ENCODE data around the gene INTS14.
"Not testable (repeated sequence)": the region's sequence is repeated elsewhere in the genome, so short reads cannot be mapped to it uniquely, and the experiment has no call there.

Gene INTS14

DNA sequence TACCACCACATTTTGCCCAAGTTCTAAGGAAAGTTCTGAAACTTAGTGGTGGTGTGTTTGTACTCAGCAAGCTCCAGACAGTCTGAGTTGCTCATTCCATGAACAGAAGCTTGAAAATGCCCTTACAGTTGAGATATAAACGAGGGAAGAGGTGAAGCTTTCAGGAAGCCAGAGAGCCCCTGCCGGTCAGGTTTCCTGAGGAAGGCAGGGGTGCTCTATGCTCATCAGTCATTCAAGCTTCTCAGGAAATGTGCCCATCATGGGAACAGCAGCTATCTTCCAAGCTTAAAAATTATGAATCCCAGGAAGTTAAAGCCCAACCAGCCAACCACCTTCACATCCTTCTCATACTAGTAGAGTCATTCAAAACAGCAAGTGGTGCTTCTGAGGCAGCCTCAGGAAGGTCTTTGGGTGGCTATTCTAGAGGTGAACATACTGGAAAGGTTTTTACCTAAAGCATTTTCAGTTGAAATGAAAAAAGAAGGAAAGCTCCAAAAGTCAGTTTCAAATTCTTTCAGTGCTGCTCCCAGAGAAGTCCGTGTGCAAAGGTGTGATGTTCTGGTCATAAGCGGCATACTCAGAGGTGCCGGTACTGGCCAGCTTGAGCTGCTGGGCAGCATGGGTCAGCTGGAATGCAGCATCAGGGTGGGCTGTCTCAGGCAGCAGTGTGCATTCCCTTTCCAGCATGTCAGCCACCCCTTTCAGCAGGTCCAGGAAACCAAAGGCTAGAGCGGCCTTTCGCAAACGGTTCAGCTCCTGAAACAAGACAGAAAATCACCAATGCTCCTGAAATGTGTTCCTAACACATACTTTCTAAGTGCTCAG, 31.8 kb downstream of the INTS14 start:
- DNase-seq (ENCODE audit: low read depth), result no peak

DNA sequence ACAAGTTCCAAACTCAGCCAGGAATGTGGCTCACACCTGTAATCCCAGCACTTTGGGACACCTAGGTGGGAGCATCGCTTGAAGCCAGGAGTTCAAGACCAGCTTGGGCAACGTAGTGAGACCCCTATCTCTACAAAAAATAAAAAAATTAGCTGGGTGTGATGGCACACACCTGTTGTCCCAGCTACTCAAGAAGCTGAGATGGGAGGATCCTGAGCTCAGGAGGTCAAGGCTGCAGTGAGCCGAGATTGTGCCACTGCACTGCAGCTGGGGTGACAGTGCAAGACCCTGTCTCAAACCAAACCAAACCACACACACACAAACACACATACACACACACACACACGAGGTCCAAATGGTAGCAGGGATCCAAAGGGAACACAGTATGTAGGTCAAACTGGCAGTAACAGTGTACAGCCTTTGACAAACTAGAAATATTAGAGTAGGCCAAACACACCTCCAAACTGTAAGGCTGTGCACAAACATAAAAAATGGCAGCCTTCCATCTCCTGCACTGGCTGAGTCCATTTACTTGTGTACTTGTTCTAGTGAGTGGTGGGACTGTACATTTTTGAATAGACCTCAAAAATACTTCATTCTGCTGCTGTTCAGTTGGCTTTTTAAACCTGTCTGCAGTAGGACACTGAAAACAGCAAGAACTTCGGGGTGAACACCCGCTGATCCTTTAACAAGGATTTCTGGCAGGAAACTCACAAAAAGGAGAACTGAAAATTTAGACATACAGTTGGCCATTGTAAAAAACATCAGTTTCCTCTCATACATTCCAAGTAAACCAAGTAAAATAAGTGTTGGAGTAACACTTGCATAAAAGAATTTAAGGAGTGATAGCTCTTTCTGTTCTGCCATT, 33.6 kb downstream of the INTS14 start:
- DNase-seq (ENCODE audit: low read depth), result no peak

DNA sequence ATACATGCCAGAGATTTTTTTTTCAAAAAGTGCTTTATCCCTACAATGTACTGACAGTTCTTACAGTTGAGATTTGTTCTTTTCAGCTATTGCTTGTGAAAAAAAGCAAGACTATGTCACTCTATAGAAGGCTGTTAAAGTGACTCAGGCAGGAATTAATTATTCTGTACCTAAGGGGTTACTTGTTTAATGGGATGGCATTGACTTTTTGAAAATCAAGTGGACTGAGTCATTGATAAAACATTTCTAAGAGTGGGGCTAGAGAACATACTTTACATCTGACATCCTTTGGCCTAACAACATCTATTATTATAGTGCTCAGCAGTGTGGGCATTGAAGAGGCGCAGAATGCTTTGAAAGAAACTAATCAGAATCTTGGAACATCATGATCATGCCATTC, 34.3 kb downstream of the INTS14 start:
- no peak for DNase-seq (ENCODE audit: low read depth)

DNA sequence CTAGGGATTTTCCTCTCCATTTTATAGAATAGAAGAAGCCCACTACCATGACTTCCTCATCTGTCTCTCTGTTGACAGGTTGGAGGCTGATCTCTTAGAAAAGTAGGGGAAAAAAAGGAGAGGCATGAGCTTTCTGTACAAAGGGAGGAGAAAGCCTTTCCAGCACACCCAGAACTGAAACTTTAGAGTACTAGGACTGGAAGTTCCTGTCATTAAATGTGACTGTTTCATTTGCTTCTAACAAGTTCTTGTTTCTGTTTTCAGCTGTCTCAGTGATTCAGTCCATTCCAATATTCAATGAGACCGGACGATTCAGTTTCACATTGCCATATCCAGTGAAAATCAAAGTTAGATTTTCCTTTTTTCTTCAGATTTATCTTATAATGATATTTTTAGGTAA, 39.0 kb downstream of the INTS14 start:
- no peak for DNase-seq (ENCODE audit: low read depth)

DNA sequence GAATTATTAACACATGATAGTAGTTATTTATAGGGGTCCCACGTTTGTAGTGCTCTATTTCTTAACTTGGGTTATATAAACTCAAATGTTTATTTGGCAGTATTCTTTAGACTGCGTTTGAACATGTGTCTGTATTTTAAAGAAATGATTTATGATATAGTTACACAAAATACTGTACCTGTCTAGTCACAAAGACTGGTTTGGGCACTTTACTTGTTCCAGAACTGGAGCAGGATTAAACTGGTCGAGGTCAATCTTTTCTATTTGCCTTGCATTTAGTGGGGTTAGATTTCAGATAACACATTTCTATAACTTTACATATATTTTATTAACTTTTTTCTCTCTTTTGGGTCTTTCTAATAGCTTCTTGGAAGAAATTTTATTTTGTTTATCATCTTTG, 41.2 kb downstream of the INTS14 start:
- no peak for DNase-seq (ENCODE audit: low read depth)

DNA sequence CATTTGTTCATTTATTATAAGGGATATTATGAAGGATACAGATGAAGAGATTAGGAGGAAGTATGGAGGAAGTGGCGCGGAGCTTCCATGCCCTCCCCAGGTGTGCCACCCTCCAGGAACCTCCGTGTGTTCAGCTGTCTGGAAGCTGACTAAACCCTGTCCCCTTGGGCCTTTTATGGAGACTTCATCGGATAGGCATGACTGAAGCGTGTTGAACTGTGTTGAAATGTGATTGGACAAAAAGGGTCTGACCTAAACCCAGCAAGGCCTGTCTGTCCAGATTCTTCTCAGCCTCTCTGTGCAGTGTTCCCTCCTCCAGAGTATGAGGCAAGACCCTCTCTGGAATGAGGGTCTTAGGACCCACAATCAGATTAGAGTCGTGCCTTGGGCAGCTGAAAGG, 49.0 kb downstream of the INTS14 start:
- no peak for DNase-seq (ENCODE audit: low read depth)

DNA sequence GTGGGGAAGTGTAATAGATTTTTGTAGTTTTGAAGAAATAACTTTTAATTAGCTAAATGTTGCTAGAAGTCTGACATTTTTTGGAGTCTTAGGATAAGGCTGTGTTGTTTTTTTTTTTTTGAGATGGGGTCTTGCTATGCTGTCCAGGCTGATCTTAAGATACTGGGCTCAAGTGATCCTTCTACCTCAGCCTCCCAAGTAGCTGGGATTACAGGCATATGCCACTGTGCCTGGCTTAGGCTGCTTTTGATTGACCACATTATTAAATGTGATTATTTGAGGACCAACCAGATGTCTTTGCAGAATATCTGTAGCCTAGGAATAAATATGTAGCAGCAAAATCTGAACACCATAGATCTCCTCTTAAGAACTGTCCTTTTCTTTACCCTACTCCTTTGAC, 51.0 kb downstream of the INTS14 start:
- DNase-seq (ENCODE audit: low read depth), result no peak

DNA sequence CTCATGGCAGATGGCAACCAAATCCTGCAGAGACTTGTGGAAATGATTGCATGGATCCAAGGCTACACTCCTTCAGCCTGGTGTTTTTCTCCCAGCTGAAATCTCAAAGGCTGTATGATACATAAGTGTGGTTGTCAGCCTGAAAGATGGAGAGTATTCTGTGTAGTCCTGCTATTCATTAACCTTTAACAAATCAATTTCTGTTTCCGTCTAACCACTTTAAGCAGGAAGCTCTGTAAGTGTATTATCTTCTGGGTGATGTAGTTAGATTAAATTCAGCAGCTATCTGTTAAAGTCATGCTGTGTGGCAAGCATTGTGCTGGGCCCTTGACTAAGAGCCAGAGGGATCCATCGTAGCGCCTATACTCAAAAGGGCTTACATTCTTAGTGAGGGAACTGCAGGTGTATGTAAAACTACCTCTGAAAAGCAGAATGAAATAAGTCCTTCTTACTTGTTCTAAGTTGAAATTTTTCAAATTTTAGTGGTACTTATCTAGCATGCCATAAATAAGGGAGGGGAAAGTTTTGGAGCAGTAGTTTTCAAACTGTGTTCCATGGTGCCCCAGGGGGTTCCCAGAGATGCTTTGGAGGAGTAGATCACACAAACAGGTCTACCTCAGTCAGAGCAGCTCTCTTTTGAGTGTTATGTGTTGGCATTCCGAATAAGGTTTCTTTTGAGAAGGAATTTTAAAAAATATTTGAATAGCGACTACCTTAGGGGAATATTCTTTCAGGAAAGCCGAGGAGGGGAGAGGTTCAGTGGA, 51.8 kb downstream of the INTS14 start:
- no peak for DNase-seq (ENCODE audit: low read depth)

DNA sequence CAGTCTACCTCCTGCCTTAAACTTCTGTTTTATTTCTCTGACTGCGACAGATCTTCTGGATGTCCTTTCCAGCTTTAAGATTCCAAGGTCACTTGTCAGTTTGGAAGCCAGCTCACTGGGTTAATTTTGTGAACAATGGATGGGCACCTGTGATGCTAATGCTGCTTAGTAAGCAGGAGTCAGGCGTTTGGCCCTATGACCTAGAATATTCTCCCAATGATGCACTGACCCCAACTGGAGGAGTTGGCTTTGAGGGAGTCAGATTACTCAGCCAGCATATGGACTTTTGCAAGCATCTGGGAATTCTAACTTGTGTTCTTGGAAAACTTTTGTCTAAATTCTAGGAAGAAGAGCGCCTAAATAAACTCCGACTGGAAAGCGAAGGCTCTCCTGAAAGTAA, 52.6 kb downstream of the INTS14 start:
- DNase-seq (ENCODE audit: low read depth), result no peak

DNA sequence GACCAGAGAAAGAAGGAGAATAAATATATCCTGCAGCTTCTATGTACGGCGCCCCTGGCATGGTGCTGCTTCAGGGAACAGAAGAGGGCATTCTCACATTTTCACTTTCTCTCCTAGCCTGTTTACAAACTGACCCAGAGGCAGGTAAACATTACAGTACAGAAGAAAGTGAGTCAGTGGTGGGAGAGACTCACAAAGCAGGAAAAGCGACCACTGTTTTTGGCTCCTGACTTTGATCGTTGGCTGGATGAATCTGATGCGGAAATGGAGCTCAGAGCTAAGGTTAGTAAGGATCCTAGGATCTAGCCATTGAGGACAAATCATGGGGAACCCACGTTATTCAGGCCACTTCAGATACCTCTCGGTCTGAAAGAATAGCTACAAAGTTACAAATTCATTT, 54.3 kb downstream of the INTS14 start:
- no peak for DNase-seq (ENCODE audit: low read depth)

DNA sequence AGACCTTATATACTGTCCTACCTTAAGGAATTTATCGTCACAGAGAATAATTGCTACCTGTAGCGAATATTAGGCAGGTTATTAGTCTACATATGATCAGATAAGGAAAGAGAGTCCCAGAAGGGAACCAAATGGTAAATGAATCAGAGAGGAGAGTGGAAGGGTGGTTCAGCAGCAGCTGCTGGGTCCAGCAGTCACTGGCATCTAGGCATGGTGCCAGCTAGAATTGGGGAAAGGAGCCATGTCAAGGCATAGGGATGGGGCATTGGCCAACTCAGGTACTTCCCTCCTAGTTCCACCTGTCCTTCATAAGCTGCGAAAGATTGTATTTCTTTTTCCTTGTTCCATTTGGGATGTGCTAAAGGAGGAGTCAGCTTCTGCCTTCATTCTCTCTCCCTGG, 57.2 kb downstream of the INTS14 start:
- no peak for DNase-seq (ENCODE audit: low read depth)

DNA sequence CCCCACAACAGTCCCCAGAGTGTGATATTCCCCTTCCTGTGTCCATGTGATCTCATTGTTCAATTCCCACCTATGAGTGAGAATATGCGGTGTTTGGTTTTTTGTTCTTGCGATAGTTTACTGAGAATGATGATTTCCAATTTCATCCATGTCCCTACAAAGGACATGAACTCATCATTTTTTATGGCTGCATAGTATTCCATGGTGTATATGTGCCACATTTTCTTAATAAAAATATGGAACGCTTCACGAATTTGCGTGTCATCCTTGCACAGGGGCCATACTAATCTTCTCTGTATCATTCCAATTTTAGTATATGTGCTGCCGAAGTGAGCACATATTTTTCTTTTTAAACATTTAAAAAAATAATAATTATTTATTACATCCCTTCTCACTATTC, 58.1 kb downstream of the INTS14 start:
- not testable (repeated sequence) for DNase-seq (ENCODE audit: low read depth)

DNA sequence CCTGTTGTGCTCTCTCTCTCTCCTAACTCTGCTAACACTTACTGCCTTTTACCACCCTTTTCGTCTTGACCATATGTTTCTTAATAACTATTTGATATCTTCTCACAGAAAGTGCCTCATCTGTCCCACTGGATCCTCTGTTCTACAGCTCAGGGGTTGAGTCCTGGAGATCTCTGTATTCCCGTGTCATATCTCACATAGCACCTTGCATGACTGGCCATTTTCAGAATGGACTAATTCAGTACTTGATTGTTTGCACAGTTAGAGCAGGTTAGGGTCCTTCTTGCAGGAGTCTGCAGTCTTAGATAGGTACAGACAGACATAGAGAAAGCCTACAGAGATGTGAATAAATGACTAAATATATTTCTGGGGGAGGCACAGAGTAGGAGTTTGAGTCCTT, 59.7 kb downstream of the INTS14 start:
- DNase-seq (ENCODE audit: low read depth), result no peak

DNA sequence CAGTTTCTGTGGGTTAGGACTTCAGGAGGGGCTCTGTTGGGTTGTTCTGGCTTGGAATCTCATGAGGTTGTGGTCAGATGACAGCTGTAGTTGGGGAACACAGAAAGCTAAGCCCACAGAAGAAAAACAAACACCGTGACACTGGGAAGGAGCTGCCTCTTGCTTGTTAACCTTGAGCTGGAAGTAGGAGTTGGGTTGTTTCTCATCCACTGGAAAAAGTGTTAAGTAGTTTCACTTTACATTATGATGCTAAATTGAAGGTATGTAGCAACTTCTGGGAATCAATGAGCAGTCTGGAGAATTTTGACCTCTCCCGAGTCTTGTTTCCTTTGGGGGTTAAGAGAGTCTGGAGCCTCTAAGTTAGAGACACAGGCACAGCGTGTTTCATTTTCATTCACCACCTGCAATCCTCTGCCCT, 60.2 kb downstream of the INTS14 start:
- no peak for DNase-seq (ENCODE audit: low read depth)

DNA sequence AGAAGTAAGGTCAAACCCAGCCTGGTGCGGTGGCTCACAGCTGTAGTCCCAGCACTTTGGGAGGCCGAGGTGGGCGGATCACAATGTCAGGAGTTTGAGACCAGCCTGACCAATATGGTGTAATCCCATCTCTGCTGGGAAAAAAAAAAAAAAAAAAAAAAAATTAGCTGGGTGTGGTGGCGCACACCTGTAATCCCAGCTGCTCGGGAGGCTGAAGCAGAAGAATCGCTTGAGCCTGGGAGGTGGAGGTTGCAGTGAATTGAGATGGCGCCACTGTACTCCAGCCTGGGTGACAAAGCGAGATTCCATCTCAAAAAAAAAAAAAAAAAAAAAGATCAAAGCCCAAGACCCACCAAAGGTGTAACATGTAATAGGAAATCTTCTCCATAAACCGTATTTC, 61.6 kb downstream of the INTS14 start:
- DNase-seq (ENCODE audit: low read depth), result not testable (repeated sequence)

DNA sequence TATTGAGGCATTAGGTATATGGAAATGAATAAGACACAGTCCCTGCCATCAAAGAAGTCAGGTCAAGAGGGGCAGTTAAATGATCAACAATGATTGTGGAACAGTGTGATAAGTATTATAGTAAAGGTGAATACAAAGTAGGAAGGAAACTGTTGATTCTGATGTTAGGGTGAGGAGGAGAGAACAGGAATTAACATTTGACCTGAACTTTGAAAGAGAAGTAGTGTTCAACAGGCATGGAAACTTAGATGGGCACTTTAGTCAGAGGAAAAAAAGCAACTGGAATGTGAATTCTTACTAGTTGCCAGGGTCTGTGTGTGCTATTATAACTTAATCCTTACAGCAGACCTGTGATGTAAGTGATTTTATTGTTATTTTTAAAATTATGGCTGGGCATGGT, 63.1 kb downstream of the INTS14 start:
- DNase-seq (ENCODE audit: low read depth), result no peak

DNA sequence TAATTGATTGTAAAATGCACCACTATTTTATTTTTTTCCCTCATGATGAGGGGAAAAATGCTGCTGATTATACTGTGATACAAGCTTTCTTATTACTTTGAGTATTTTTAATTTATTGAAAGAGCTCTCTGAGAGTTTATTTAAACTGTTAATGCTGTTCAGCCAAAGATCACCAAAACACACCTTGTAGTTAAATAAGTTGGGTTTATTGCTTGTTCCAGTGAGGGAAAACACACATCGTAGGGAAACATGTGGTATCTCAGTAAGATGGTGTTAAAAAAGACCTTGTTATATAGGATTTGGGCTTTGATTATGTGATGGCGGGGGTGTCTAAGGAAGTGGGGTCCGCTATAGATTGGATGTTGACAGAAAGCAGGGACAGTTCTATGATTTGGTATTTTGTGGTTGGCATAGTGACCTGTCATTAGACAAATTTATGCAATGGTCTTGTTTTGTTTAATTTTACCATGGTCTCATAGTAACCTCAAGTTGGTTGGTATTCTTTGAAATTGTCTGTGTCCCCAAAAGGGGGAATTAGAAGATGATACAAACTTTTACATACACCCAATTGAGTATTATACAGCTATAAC, 69.6 kb downstream of the INTS14 start:
- no peak for DNase-seq (ENCODE audit: low read depth)

DNA sequence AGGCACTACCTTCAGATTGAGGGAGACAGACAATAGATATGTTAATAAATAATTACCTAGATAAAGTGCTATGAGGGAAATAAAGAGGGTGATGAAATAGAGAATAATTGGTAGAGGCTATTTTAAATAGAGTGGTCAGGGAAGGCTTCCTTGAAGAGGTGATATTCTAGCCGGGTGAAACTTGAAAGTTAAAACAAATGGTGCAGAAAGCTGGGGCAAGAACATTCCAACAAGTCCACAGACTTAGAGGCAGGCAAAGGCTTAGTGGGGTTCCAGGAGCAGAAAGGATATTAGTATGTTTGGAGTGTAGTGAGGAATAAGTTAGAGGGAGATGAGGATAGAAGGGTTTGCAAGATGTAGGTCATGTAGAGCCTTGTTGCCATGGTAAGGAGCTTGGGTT, 70.6 kb downstream of the INTS14 start:
- no peak for DNase-seq (ENCODE audit: low read depth)

DNA sequence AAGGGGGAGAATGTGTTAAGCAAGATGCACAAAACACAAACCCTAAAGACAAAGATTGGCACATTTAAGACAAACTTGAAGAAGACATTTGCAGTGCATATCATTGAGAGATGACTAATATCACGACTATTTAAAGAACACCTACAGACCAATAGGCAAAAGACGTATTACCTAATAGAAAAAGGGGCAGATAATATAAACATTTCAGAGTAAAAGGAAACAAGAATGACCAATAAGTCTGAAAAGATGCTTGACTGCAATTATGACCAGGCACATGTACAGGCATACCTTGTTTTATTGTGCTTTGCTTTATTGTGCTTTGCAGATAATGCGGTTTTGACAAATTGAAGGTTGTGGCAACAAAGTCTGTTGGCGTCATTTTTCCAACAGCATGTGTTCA, 75.7 kb downstream of the INTS14 start:
- DNase-seq (ENCODE audit: low read depth), result no peak

DNA sequence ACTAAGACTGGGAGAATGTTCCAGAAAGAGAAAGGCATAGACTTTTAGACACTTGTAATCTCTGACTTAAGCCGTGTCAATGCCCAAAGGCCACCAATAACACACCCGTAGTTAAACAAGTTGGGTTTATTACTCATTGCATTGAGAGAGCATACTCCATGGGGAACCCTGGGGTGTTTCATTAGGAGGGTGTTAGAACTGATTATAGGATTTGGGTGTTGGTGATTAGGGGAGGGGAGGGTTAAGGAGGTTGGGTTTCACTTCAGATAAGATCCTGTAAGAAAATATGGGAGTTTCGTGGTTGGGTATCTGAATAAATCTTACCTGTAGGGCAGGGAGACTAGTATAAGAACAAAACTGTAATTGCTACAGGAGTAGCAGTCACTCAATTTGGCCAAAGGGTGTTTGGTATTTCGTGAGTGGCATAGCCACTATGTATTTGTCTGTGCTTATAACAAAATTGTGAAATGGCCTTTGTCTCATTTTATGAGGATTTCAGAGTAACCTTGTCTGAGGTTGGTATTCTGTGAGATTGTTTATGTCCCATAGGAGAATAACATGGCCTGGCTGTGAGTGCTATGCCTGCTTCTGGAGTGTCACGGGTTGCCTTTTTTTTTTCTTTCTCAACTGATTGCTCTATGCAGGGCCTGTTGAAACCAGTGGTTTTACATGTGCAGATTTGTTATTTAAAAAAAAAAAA, 77.7 kb downstream of the INTS14 start:
- DNase-seq (ENCODE audit: low read depth), result no peak

DNA sequence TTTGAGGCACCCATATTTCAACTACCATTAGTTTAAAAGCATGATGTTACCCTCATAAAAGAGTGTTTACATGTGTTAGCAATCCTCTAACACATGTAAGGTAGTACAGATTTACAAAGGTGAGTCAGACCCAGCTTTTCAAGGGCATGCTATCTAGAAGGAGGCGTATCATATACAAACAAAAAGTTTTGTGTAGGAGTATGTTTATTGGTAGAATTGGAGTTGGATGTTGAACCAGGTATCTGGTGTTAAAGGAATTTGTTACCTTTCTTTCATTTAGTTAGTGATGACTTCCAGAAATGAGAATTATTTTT, 78.2 kb downstream of the INTS14 start:
- no peak for DNase-seq (ENCODE audit: low read depth)
